ENCODE measurements around the gene RGS3. TPM values are rescaled to one million over a fixed set of nuclear protein-coding genes. Genes with fewer than 3 reads are reported as not detected.

The RGS3 gene
- total RNA-seq, 1 experiment from 2014 or later = 144 TPM

DNA sequence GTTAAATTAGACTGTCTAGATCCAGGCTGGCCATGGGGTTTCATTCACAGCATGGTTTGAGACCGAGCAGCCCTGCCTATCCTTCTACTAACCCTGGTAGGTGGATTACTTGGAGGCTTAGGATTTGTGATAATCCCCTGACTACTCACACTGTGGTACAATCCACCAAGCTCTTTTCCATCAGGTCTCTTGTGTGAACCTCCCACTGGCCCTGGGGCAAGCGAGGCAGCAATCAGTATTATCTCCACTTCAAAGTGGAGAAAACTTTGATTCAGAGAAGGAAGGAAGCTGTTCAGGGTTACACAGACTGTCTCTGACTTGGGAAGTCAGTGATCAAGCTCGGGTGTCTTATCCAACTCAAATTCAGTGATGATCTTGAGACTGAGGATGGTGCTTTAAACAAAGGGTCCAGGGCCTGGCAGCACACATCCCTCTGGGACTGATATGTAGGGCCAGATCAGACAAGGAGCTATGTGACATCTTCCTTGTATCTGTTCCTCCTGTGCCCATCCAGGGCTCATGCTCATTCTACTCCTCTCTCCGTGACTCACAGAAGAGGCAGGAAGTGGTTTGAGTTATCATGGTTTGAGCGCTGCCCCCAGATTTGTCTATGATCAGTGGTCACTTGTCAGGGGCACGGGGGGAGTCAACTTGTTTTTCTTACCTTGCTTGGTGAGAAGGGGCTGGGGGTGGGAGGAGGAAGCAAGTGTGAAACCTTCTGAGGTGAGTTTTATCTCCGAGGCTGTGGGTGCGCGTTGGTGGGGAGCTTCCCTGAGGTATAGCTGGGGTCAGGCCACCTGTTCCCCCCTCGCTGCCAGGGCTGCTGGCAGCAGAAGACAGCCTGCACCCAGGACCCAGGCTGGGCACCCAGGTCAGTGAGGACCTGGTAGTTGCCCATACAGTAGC is 48.6 kb downstream of the RGS3 start:
- peak; percentile 47 for DNase-seq (ENCODE audit: low read depth)

DNA sequence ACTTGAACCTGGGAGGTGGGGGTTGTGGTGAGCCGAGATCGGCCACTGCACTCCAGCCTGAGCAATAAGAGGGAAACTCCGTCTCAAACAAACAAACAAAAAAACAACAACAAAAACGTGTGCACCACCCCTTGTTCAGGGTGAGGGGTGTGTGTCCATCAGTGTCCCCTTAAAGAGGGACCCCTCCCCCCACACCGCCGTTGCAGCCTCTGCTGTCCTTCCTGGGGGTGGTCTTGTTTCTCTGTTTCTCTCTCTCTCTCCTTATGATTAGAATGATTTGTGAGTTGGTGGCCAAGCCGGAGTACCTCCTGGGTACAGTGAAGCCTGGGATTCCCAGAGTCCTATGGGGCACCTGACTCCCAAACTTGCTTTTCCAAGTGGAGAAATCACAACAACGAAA is 49.6 kb downstream of the RGS3 start:
- no peak for DNase-seq (ENCODE audit: low read depth)

- no peak for DNase-seq (ENCODE audit: low read depth)
These were observed 50.0 kb downstream of the RGS3 start for GRCh38 chr9:113513536-113513935.

DNA sequence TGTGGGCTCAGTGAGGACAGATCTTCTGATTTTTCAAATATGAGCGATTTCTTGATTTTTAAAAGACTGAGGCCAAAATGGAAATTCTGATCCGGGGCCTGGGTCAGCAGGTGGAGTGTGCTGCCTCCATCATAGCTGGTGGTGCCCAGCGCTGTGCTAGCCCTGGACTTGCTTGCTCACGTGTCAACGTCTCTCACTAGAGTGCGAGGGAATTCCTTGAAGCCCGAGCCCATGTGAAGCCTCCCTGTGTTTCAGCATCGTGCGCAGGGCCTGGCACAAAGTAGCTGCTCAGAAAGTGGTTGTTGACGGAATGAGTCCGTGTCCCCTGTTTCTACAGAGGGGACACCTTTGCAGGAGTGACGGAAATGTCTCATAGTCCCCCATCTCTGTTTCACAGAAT is 50.5 kb downstream of the RGS3 start:
- no peak for DNase-seq (ENCODE audit: low read depth)

DNA sequence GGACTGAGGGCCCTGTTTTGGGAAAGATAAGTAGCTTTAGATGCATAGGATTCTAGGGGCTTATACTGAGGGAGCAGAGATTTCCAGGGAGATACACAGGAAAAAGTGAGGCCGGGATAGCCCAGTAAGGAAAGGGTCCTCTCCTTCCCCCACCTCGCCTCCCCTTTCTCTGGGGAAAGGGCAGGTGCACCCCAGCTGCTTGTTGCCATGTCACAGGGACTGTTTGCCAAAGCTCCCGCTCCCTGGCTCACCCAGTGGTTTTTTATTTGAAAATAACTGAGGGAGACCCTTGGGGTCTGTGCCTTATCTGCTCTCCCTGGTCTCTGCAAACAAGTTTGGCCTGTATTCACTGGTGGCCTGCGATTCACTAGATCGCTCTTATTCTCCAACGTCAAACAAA is 51.2 kb downstream of the RGS3 start:
- DNase-seq (ENCODE audit: low read depth) = no peak

GRCh38 chr9:113515862-113516261 is 52.3 kb downstream of the RGS3 start:
- DNase-seq (ENCODE audit: low read depth) = no peak

DNA sequence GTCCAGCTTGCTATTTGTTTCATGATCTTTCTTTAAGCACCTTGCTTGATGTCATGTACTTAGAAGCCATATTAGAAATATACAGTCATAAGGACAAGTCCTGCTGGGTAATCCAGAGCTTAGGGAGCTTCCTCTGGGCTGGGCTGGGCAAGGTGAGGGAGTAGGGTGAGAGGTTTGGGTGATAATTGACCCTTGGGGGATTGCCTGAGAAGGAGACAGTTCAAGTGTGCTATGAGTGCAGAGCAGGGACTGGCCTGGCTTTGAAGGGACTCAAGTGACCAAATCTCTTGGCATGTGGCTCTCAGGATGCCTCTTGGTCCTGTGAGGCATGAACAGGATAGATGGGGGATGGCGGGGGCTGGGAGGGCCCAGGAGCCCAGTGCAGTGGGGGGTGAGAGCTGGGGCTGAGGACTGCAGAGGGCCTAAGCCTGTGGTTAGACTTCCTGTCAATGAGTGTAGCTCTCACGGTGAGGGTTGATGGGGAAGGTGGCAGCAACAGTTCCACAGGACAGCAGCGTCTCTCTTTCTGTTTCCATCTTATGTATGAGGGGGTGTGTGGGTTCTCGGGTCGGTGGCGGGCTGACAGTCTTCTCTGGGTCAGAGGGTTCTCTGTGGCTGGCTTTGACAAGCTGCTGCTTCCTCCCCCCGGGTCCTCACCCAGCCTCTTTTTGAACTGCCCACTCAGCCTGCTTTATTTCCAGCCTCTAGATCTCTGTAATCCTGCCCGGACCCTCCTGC is 53.5 kb downstream of the RGS3 start:
- DNase-seq (ENCODE audit: low read depth) = no peak

- no peak for DNase-seq (ENCODE audit: low read depth)
These were observed 56.0 kb downstream of the RGS3 start for GRCh38 chr9:113519426-113520108.

DNA sequence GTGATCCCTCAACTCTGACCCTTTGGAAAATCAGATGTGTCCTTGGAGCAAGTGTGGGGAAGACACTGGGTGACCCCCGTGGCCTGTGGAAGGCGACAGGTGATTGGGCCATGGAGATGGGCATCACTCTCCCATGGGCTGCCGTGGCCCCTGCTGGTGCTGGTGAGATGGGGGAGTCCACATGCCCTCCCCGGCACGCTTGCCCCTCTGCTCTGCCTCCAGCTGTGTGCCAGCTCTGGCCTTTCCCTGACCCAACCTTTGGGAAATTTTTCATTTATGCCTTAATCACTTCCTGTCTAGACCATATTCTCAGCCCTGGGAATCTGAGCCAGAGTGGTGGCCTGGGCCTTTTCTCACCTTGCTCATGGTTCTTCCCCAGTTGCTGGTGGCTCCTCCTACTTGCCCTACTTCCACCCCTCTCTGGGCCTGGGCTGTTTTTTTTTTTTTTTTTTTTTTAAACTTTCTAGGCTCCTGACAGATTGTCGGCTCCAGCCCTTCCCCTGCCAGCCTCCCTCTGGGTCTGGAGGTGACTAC is 56.6 kb downstream of the RGS3 start:
- no peak for DNase-seq (ENCODE audit: low read depth)

DNA sequence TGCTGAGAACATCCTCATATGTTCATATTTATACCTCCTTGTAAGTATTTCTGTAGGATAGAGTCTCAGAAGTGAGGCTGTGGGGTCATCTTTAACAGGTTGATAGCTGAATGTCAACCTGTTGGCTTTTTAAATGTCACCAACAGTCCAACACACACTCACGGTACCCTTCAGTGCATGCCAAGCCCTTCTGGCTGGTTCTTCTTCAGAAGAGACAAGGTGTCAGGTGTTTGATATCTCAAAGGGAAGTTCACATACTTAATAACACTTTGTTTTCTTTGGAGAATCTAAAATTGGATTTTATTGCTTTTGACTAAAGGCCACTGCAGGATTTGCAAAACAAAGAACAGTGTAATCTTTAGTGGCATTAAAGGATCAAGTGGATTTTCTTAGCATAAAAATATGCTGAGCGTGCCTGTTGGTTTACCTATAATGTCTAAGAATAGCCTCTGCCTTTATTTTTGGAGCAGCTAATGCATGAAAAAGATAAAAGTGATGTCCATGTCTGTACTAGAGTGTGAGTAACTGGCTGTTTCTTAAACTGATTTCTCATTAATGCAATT is 58.2 kb downstream of the RGS3 start:
- no peak for DNase-seq (ENCODE audit: low read depth)

GRCh38 chr9:113522419-113522818 is 58.9 kb downstream of the RGS3 start:
- no peak for DNase-seq (ENCODE audit: low read depth)

- DNase-seq (ENCODE audit: low read depth) = no peak
These were observed 59.3 kb downstream of the RGS3 start for GRCh38 chr9:113522858-113523257.

GRCh38 chr9:113523421-113524141 is 60.1 kb downstream of the RGS3 start:
- peak; percentile 71 for DNase-seq (ENCODE audit: low read depth)

DNA sequence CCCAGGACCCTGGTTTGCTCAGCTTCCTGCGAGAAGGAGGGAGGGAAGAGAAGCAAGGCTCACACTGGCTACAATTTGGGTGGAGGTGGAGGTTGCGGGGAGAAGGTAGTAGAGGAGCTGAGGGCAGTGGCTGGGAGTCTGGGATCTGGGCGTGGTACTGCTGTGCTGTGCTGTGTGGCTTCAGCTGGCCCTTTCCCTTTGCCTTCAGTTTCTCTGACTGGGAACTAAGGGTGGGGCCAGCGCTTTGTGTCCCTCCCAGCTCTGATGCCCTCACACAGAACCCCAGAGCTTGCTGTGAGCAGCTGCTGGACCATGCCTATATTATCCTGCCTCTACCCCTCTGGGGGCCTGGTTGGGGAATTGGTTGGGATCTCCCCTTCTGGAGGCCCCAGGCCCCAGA is 60.9 kb downstream of the RGS3 start:
- peak; percentile 56 for DNase-seq (ENCODE audit: low read depth)

- no peak for DNase-seq (ENCODE audit: low read depth)
These were observed 61.7 kb downstream of the RGS3 start for GRCh38 chr9:113525205-113525604.

GRCh38 chr9:113525831-113526230 is 62.3 kb downstream of the RGS3 start:
- DNase-seq (ENCODE audit: low read depth) = no peak

DNA sequence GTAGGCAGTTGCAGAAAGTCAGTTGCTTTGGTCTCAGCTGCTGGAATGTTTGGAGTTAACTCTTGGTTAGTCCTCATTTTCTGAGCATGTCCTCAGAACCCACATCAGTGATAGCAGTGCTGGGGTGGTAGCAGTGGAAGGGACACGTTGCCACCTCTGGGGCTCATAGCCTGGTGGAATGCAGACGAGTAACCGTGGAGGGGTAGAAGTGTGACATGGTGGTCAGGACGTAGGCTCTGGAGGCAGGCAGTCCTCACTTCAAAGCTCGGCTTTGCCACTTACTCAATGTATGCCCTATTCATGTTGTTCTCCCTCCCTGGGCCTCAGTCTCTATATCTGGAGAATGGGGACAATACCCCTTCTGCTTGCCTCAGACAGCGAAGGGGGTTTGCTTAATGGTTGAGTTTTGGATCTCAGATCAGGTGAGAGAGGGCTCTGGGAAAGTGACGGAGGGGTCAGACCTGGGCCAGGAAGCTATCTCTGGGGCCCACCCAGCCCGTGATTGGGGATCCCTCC is 62.8 kb downstream of the RGS3 start:
- no peak for DNase-seq (ENCODE audit: low read depth)

- no peak for DNase-seq (ENCODE audit: low read depth)
These were observed 63.3 kb downstream of the RGS3 start for GRCh38 chr9:113526841-113527240.

GRCh38 chr9:113528088-113528487 is 64.6 kb downstream of the RGS3 start:
- DNase-seq (ENCODE audit: low read depth) = no peak

DNA sequence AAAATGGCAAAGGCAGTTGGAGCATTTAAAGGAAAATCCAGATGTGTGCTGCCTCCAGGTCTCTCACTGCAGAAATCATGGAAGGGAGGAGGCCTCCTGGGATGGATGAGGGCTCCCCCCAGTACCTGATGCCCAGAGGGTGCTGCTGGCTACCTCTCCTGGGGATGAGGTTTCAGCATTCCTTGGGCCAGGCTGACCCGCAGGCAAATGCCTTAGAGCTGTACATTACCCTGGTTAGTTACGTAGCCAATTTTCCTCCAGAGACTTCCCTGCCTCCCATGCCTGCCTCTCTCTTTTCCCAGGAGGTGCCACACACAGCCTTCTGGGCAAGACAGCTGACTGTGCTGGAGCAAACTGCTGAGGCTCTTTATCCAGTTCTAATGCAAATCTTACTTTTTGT is 65.3 kb downstream of the RGS3 start:
- DNase-seq (ENCODE audit: low read depth) = no peak

All from LHCN-M2 (cell line).